Bronchus fibroblast of lung (primary cell): ENCODE results near the gene SKAP1. TPM values are rescaled to one million over a fixed set of nuclear protein-coding genes. Genes with fewer than 3 reads are reported as not detected.

Experiments used
- total RNA-seq: library from RNA; depleted of rRNA; stranded (reverse); fragments of >200 nt; gene quantifications from 2 replicates; pipeline ENCODE4 v1.2.3, GENCODE V29; 2015

SKAP1 gene
- total RNA-seq: not detected in 2 replicates

DNA sequence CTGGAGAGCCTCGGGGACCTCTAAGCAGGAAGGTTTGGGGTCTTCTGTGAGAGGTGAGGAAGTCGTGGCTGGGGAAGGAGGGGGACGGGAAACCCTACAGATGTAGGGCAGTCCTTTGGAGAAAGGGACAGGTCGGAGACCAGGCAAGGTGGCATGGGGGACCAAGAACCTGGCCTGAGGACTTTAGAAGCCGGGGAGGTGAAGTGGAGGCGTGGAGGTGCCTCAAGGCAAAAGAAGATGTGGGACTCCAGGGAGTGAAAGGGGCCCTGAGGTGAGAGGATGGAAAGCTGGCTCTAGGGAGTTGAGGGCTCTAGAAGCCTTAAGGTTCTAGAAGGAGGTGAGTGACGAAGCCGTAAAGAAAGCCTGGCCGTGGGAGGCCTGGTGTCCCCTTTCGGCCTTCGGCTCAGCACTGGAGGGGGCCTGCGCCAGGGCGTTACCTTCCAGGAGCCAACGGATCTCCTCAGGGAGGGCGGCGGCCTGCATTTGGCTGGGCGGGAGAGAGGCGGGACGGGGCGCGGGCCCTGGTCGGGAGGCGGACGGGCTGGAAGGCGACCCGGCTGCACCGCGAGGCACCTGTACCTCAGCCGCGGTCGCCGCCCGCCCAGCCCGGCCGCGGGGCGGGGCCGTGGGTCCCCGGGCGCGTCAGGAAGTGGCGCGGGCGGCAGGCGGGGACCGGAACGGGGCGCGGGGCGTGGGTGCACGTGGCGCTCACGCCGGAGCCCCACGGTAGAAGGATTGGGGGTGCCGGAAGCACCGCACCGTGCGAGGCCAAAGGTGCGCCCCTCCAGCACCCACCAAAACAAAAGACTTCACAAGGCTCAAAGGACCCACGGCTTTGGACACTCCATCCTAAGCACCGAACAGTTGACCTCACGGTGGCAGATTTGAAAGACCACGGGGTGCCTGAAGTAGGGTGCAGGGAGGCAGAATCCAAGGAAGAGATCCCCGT, at the start of gene SKAP1:
Gene SKAP1 (minus strand): TSS at position 577 of the 949 bp plus-strand sequence.

DNA sequence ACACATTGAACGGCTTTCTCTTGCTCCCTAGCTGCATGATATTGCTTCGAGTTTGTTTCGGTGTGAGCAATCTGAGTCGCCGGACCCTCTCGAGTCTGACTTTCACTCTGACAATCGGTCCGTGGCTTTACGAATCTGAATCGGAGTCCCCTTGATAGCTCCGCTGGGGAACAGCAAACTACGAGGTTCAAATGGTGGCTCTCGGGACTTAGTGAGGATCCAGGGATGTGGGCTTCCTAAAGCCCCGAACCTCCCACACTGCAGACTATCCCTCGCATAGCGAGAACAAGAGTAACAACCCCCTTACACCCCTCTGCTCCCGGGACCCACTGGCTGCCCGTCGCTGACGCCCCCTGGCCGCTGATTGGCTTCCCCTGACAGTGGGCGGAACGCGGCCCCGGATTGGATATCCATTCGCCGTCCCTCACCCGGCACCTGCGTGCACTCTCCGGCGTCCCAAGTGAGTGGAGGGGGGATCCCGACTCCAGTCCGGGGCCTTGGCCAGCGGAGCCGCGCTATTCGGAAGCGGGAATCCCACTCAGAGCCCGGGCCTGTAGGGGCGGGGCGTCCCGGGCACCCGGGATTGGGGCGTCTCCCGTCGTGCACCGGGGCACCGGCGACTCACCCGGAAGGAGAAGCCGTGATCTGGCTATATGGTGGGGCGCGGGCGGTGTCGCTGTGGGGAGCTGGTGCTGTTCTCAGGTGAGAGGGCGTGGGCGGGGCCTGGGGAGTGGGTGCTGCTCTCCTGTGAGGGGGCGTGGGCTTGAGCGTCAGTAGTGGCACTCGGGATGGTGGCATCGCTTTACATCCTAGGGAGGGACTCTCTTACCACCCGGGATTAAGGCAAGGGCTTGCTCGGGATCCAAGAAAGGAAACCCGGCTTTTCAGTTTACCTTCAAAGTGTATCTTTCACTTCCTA, 322.6 kb downstream of the SKAP1 start, which contains the start of gene SNX11:
Gene SNX11 (plus strand): TSS at position 630 of the 919 bp plus-strand sequence. CDS start 4,278 bp downstream, outside the sequence.

DNA sequence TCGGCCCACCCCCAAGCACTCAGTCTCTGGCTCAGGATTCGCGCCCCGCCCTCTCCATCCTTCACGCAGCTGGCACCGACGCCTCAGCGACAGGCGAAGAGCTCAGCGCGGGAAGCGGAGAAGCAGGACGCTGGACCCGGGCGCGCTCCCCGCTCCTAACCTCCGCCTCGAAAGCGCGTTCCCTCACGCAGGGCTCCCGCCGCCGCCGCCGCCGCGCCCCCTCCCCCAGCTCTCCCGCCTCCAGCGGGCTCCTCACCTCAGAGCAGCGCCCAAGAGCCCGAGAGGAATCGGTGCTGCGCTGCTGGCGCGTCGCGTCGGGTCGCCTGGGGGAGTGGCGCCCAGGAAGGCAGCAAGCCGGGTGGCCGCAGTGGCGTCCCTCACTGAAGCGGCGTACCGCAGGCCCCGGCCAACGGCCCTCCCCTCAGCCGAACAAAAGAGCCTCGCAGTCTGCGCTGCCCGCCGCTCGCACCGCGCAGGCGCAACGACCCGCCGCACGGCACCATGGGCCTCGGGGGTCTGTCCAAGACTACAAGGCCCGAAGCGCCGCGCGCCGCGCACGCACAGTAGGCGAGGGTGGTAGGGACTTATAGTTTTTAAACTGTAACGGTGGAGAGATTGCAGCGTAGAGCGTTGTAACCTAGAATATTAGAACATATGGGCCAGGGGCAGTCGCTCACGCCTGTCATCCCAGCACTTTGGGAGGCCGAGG, 328.8 kb downstream of the SKAP1 start, which contains the start of gene CBX1:
Gene CBX1 (minus strand): TSS at position 467 of the 709 bp plus-strand sequence. CDS start 24,474 bp downstream, outside the sequence.

Other genes starting within 250 kb of the SKAP1 start
- gene HOXB1, start 100.8 kb upstream of the SKAP1 start, total RNA-seq: not detected in 2 replicates
- 50.4 and 52.6 TPM in 2 replicates for gene HOXB2, start 114.9 kb upstream of the SKAP1 start, total RNA-seq
- gene HOXB4, start 148.1 kb upstream of the SKAP1 start, total RNA-seq: 11.7 and 11.8 TPM in 2 replicates
- 45.0 and 55.3 TPM in 2 replicates for gene HOXB3, start 160.0 kb upstream of the SKAP1 start, total RNA-seq
- 12.3 and 15.8 TPM in 2 replicates for gene HOXB5, start 163.6 kb upstream of the SKAP1 start, total RNA-seq
- gene HOXB6, start 174.8 kb upstream of the SKAP1 start, total RNA-seq: 73.6 and 78.8 TPM in 2 replicates
- gene HOXB7, start 180.8 kb upstream of the SKAP1 start, total RNA-seq: 11.9 and 14.8 TPM in 2 replicates
- 0.50 and 1.0 TPM in 2 replicates for gene HOXB8, start 185.1 kb upstream of the SKAP1 start, total RNA-seq
- under 0.01 and 0.15 TPM in 2 replicates for gene HOXB9, start 196.1 kb upstream of the SKAP1 start, total RNA-seq